HG03039 (cell line): ENCODE measurements around the gene RIPOR3.

Source experiments
- ATAC-seq: cut with Tn5 transposase; IDR thresholded peaks from one replicate; pipeline ENCODE4 v1.9.1; 2021; ENCODE audit warnings: mild to moderate bottlenecking, moderate library complexity; ENCODE audit not compliant: unreplicated experiment

RIPOR3 gene

DNA sequence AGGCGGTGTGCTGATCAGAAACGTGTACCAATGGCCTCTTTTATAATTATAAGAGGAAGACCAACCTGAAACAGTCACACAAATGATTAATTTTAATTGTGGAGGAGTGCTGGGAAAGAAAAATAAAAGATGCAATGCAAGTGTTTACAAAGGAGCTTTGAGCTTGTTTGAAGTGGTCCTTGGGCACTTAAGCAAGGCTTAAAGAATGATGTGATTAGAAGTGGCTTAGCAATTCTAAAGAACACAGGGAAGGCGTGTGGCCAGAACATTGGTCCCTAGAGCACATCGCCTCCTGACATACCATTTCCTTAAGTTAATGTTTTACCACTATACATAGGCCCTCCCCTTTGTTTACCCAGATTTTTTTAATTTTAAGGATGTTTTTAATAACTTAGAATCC is 155.0 kb downstream of the RIPOR3 start:
- ATAC-seq = no peak
